Prostate gland (tissue), 2 donors: ENCODE measurements around the gene EPHA6. TPM values are rescaled to one million over a fixed set of nuclear protein-coding genes. Genes with fewer than 3 reads are reported as not detected.

Experiments used
- DNase-seq: peaks from one replicate; pipeline ENCODE4 v3.0.0-alpha.2; 2019; ENCODE audit warnings: low spot score
- H3K27ac ChIP-seq, 2 donors: fragments of 200-600 bp; sonication (generic); 2 replicates each; pipeline ENCODE4 v1.5.1; 2017 to 2019
- H3K27me3 ChIP-seq: fragments of 200-600 bp; sonication (generic); replicated peaks from 2 replicates; pipeline ENCODE4 v1.5.1; 2019; ENCODE audit not compliant: insufficient read depth
- H3K36me3 ChIP-seq, 2 donors: fragments of 200-600 bp; sonication (generic); 1 replicate in 1 of 2; 2 replicates in 1 of 2; pipeline versions ENCODE4 v1.5.1 to v1.8.1; 2017 to 2019
- H3K4me1 ChIP-seq: fragments of 200-600 bp; sonication (generic); replicated peaks from 2 replicates; pipeline ENCODE4 v1.5.1; 2019
- H3K4me3 ChIP-seq, 2 donors: fragments of 200-600 bp; sonication (generic); 2 replicates each; pipeline ENCODE4 v1.5.1; 2017 to 2019
- H3K9me3 ChIP-seq: fragments of 200-600 bp; sonication (generic); 2 replicates; pipeline ENCODE4 v1.5.1; 2017
- POLR2A ChIP-seq: fragments of 450-650 bp; IDR thresholded peaks from one replicate; pipeline ENCODE4 v1.6.1; 2016; ENCODE audit warnings: antibody characterized with exemption, mild to moderate bottlenecking
- POLR2AphosphoS5 ChIP-seq: sonication (generic); formaldehyde crosslinking; IDR thresholded peaks from one replicate; pipeline ENCODE4 v1.6.1; 2017; ENCODE audit warnings: antibody characterized with exemption
- WGBS: methylation state at CpG from one replicate; pipeline ENCODE4 v1.1.5; 2018; 5-methylcytosine and 5-hydroxymethylcytosine counted together
- intact Hi-C: fragments of 100-400 bp; cut with DNase I; formaldehyde crosslinking; loops from one replicate; pipeline ENCODE4 v1.14.2; 2022
- total RNA-seq, 2 donors: library from RNA; depleted of rRNA; stranded (reverse); fragments of >200 nt; gene quantifications; one replicate each; pipeline ENCODE4 v1.1.0, GENCODE V29; 2016
- TF ChIP-seq, protein P1 (sequence below), 4 experiments: fragments of 200-600 bp in 2 of 4; fragments of 450-650 bp in 2 of 4; sonication (generic) in 2 of 4; IDR thresholded peaks; 1 replicate in 3 of 4; 2 replicates in 1 of 4; pipeline ENCODE4 v1.5.1; 2016 to 2019; ENCODE audit warnings: antibody characterized with exemption in 4 of 4, mild to moderate bottlenecking in 2 of 4, moderate library complexity in 2 of 4

EPHA6 gene
- total RNA-seq, 2 donors from 2014 or later: 1.1 to 3.7 TPM

DNA sequence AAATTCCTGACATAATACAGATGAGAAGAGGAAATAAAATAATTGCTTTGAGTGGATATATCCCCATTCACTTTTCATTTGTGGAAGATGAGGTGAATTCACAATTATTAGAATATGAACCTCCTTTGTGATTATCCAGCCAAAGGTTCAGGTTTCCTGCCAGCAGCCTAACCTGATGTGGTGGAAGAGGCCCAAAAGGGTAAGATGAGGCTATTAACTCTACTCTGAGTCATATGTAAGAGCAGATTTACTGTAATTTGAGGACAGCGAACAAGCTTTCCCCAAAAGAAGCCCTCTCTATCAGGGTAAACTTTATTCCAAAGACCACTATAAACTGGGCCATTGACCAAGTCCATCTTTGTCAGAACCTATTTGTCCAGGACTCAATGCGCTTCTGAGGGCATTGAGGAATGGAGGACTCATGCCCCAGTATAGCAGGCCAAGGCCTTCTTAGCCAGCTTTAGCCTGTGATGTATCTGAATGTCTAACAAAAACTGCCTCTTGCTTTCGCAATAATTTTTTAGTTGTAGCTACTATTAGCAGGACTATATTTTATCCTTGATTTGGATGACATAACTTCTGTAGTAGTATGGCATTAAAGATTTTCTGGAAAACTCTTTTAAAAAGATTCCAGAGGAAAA is 859.1 kb downstream of the EPHA6 start:
- no peak for DNase-seq
- WGBS: 93% methylated on average over 3 of the region's 3 CpGs
- intact Hi-C loops: no loop called here
- H3K36me3 ChIP-seq: no peaks in the 10 kb centered on the region
- no peak overlapping the region for H3K4me3 ChIP-seq
- H3K27ac ChIP-seq: no peak overlapping the region
- no peaks in the 10 kb centered on the region for H3K4me1 ChIP-seq
- no peak for TF ChIP-seq POLR2AphosphoS5
- TF ChIP-seq, protein P1, sequence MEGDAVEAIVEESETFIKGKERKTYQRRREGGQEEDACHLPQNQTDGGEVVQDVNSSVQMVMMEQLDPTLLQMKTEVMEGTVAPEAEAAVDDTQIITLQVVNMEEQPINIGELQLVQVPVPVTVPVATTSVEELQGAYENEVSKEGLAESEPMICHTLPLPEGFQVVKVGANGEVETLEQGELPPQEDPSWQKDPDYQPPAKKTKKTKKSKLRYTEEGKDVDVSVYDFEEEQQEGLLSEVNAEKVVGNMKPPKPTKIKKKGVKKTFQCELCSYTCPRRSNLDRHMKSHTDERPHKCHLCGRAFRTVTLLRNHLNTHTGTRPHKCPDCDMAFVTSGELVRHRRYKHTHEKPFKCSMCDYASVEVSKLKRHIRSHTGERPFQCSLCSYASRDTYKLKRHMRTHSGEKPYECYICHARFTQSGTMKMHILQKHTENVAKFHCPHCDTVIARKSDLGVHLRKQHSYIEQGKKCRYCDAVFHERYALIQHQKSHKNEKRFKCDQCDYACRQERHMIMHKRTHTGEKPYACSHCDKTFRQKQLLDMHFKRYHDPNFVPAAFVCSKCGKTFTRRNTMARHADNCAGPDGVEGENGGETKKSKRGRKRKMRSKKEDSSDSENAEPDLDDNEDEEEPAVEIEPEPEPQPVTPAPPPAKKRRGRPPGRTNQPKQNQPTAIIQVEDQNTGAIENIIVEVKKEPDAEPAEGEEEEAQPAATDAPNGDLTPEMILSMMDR (IDR thresholded peaks at IDR 0.05): no peak
- no peak for TF ChIP-seq POLR2A
- H3K9me3 ChIP-seq: no peaks in the 10 kb centered on the region
- H3K27me3 ChIP-seq: no peaks in the 10 kb centered on the region

DNA sequence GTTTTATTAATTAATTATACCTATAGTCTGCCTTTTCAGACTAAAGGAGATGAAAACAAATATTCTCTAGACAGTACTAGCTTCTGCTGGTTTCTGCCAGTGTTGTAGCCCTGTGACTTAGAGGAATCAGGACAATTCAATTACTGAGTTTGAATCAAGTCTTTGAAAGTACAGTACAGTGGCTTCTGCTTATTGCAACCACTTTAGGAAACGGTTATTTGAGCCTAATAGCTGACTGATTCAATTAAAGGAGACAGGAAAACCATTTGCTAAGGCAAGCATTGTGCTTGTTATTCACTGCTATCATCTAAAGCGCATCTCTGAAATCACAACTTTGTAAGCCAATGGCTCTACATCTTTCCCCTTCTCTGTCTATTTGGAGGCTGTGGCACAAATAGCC is 860.1 kb downstream of the EPHA6 start:
- H3K9me3 ChIP-seq: no peaks in the 10 kb centered on the region
- H3K36me3 ChIP-seq: no peaks in the 10 kb centered on the region
- intact Hi-C loops: no loop called here
- DNase-seq: no peak
- H3K27ac ChIP-seq: no peak overlapping the region
- no peaks in the 10 kb centered on the region for H3K27me3 ChIP-seq
- no peak for TF ChIP-seq POLR2AphosphoS5
- TF ChIP-seq, protein P1 (IDR thresholded peaks at IDR 0.05): no peak
- TF ChIP-seq POLR2A: no peak
- WGBS: 79% methylated on average over 2 of the region's 2 CpGs
- no peak overlapping the region for H3K4me3 ChIP-seq
- H3K4me1 ChIP-seq: no peaks in the 10 kb centered on the region

GRCh38 chr3:97680210-97680609 is 865.8 kb downstream of the EPHA6 start:
- TF ChIP-seq, protein P1 (IDR thresholded peaks at IDR 0.05): no peak
- TF ChIP-seq POLR2A (no peak), POLR2AphosphoS5 (no peak)
- Histone ChIP-seq H3K4me3 (no peak overlapping the region), H3K4me1 (no peaks in the 10 kb centered on the region), H3K27me3 (no peaks in the 10 kb centered on the region), H3K9me3 (no peaks in the 10 kb centered on the region), H3K36me3 (no peaks in the 10 kb centered on the region), H3K27ac (no peak overlapping the region)
- DNase-seq: no peak
- intact Hi-C loops: no loop called here

GRCh38 chr3:97680696-97681095 is 866.3 kb downstream of the EPHA6 start:
- intact Hi-C loops: no loop called here
- no peak for DNase-seq
- TF ChIP-seq POLR2AphosphoS5 (no peak), POLR2A (no peak)
- TF ChIP-seq, protein P1 (IDR thresholded peaks at IDR 0.05): no peak
- H3K9me3 ChIP-seq: no peaks in the 10 kb centered on the region
- no peaks in the 10 kb centered on the region for H3K27me3 ChIP-seq
- H3K36me3 ChIP-seq: no peaks in the 10 kb centered on the region
- H3K4me3 ChIP-seq: no peak overlapping the region
- H3K4me1 ChIP-seq: no peaks in the 10 kb centered on the region
- H3K27ac ChIP-seq: no peak overlapping the region

- WGBS: 76% methylated on average over 4 of the region's 4 CpGs
- intact Hi-C loops: no loop called here
- H3K27me3 ChIP-seq: no peaks in the 10 kb centered on the region
These were observed 870.1 kb downstream of the EPHA6 start for GRCh38 chr3:97684490-97684889.

More at GRCh38 chr3:97684490-97684889, 870.1 kb downstream of the EPHA6 start:
- no peak for DNase-seq
- Histone ChIP-seq H3K9me3 (no peaks in the 10 kb centered on the region), H3K4me1 (no peaks in the 10 kb centered on the region), H3K4me3 (no peak overlapping the region), H3K36me3 (no peaks in the 10 kb centered on the region), H3K27ac (no peak overlapping the region)
- TF ChIP-seq POLR2A: no peak
